NCI-H146 (cell line): Measurements from ENCODE around the gene STX18.
"Not testable (repeated sequence)": the region's sequence is repeated elsewhere in the genome, so short reads cannot be mapped to it uniquely, and the experiment has no call there.

Experiments
- DNase-seq: peaks from one replicate; lab custom pipeline; 2025; lab: John Stamatoyannopoulos, UW

The STX18 gene

GRCh38 chr4:4554234-4554633 is 12.4 kb upstream of the STX18 start:
- DNase-seq: no peak

GRCh38 chr4:4552042-4552441 is 10.2 kb upstream of the STX18 start:
- DNase-seq: not testable (repeated sequence)

GRCh38 chr4:4550161-4550560 is 8.3 kb upstream of the STX18 start:
- DNase-seq: not testable (repeated sequence)

- no peak for DNase-seq
Measured at GRCh38 chr4:4549534-4549933, 7.7 kb upstream of the STX18 start.

GRCh38 chr4:4542774-4543485 is 1.1 kb upstream of the STX18 start:
- DNase-seq: peak; percentile 31

GRCh38 chr4:4541040-4541631 is 712 bp downstream of the STX18 start:
- peak; percentile 28 for DNase-seq

GRCh38 chr4:4539481-4539880 is 2.4 kb downstream of the STX18 start:
- no peak for DNase-seq

GRCh38 chr4:4535590-4535989 is 6.3 kb downstream of the STX18 start:
- DNase-seq: no peak

GRCh38 chr4:4534515-4535145 is 7.2 kb downstream of the STX18 start:
- no peak for DNase-seq

GRCh38 chr4:4533461-4534169 is 8.2 kb downstream of the STX18 start:
- no peak for DNase-seq

- DNase-seq: no peak
Measured at GRCh38 chr4:4532371-4533154, 9.3 kb downstream of the STX18 start.

- DNase-seq: no peak
Measured at GRCh38 chr4:4529392-4529791, 12.5 kb downstream of the STX18 start.

- no peak for DNase-seq
Measured at GRCh38 chr4:4526401-4526800, 15.4 kb downstream of the STX18 start.

- no peak for DNase-seq
Measured at GRCh38 chr4:4524364-4524763, 17.5 kb downstream of the STX18 start.

GRCh38 chr4:4521731-4522130 is 20.1 kb downstream of the STX18 start:
- no peak for DNase-seq

GRCh38 chr4:4521136-4521535 is 20.7 kb downstream of the STX18 start:
- DNase-seq: peak; percentile 19

- DNase-seq: no peak
Measured at GRCh38 chr4:4519297-4519894, 22.5 kb downstream of the STX18 start.

GRCh38 chr4:4518747-4519146 is 23.1 kb downstream of the STX18 start:
- DNase-seq: no peak

- DNase-seq: no peak
Measured at GRCh38 chr4:4514786-4515185, 27.1 kb downstream of the STX18 start.

- DNase-seq: no peak
Measured at GRCh38 chr4:4512282-4512681, 29.6 kb downstream of the STX18 start.

GRCh38 chr4:4510641-4511040 is 31.2 kb downstream of the STX18 start:
- not testable (repeated sequence) for DNase-seq

GRCh38 chr4:4509521-4509920 is 32.3 kb downstream of the STX18 start:
- no peak for DNase-seq
